Left ventricle myocardium inferior (tissue), 1 donor: ENCODE results near the gene SV2B. TPM values are rescaled to one million over a fixed set of nuclear protein-coding genes. Genes with fewer than 3 reads are reported as not detected.

Experiments used
- DNase-seq: peaks from one replicate; pipeline ENCODE4 v3.0.0-alpha.2; 2020
- H3K27ac ChIP-seq: fragments of 200-600 bp; replicated peaks from 2 replicates; pipeline ENCODE4 v1.8.0; 2021
- H3K27me3 ChIP-seq: fragments of 200-600 bp; 2 replicates; pipeline ENCODE4 v1.8.0; 2021; ENCODE audit warnings: low read depth
- H3K36me3 ChIP-seq: fragments of 200-600 bp; 2 replicates; pipeline ENCODE4 v1.8.0; 2021
- H3K4me1 ChIP-seq: fragments of 200-600 bp; 2 replicates; pipeline ENCODE4 v1.8.0; 2021
- H3K4me3 ChIP-seq: fragments of 200-600 bp; 2 replicates; pipeline ENCODE4 v1.8.0; 2021; ENCODE audit warnings: mild to moderate bottlenecking, moderate library complexity
- H3K9me3 ChIP-seq: fragments of 200-600 bp; replicated peaks from 2 replicates; pipeline ENCODE4 v1.8.0; 2021
- intact Hi-C: fragments of 100-400 bp; cut with micrococcal nuclease; formaldehyde crosslinking; loops from one replicate; pipeline ENCODE4 v1.11.0; 2022
- total RNA-seq: library from RNA; stranded (reverse); fragmentation: NEBNext Ultra II Directional; extraction: Animal tissue kit (Norgen Biotek cat#: 25700); gene quantifications from one replicate; pipeline ENCODE4 v1.2.1, GENCODE V29; 2021
- TF ChIP-seq, protein P1 (sequence below): fragments of 200-600 bp; IDR thresholded peaks from 2 replicates; pipeline ENCODE4 v1.8.0; 2021; ENCODE audit warnings: antibody characterized with exemption, mild to moderate bottlenecking, borderline replicate concordance
- donor health status: DM: no; HTN: yes; CAD: no; lungs with severe emphysema.

Gene SV2B
- total RNA-seq, 1 donor from 2014 or later, result 2.8 TPM

DNA sequence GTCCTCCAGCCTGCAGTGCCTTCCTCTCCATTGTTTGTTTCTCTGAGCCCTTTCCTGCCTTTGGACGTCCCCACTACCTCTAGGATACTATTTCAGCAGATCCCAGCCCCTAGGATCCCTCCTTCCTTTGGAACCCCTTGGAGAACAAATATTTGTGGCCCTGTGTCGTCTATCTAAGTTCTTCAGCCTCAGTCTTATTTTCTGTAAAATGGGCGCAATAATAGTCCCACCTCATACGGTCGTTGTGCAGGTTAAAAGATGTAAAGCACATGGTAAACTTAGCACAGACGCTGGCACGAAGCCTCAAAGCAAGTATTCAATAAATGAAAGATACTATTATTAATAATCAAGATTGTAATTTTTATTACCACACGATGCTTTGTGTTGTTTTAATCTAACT, 122.0 kb downstream of the SV2B start:
- no peaks in the 10 kb centered on the region for H3K36me3 ChIP-seq
- peaks cover 4% of the 10 kb centered on the region for H3K4me1 ChIP-seq
- no peaks in the 10 kb centered on the region for H3K27me3 ChIP-seq
- TF ChIP-seq, protein P1, sequence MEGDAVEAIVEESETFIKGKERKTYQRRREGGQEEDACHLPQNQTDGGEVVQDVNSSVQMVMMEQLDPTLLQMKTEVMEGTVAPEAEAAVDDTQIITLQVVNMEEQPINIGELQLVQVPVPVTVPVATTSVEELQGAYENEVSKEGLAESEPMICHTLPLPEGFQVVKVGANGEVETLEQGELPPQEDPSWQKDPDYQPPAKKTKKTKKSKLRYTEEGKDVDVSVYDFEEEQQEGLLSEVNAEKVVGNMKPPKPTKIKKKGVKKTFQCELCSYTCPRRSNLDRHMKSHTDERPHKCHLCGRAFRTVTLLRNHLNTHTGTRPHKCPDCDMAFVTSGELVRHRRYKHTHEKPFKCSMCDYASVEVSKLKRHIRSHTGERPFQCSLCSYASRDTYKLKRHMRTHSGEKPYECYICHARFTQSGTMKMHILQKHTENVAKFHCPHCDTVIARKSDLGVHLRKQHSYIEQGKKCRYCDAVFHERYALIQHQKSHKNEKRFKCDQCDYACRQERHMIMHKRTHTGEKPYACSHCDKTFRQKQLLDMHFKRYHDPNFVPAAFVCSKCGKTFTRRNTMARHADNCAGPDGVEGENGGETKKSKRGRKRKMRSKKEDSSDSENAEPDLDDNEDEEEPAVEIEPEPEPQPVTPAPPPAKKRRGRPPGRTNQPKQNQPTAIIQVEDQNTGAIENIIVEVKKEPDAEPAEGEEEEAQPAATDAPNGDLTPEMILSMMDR, result no peak
- H3K27ac ChIP-seq, result no peak overlapping the region
- intact Hi-C loops, result loop anchor here (5.0 kb wide), 1 partner anchor 165 kb away; no protein-coding TSS in a partner anchor
- no peak for DNase-seq
- no peak overlapping the region for H3K4me3 ChIP-seq
- no peaks in the 10 kb centered on the region for H3K9me3 ChIP-seq

DNA sequence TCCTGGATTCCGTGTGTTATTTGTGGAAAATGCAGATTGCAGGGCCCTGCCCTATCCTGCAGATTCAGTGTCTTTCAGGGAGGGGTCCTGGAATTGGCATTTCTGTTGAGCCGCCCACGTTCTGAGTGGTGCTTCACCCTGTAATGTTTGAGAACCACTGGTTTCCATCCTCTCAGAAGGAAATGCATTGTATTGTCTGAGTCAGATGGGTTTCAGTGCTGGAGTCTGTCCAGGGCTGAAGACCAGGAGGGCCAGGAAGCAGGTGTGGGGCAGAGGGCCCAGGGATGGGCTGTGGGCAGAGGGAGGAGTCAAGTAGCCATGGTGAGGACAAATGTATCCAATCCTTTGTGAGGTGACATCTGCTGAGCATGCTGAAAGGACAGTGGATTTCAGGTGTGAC, 123.8 kb downstream of the SV2B start:
- Histone ChIP-seq H3K4me1 (peaks cover 5% of the 10 kb centered on the region), H3K27ac (no peak overlapping the region), H3K36me3 (no peaks in the 10 kb centered on the region), H3K4me3 (no peak overlapping the region), H3K9me3 (no peaks in the 10 kb centered on the region), H3K27me3 (no peaks in the 10 kb centered on the region)
- TF ChIP-seq, protein P1, result no peak
- DNase-seq, result no peak
- intact Hi-C loops, result loop anchor here (5.0 kb wide), 1 partner anchor 167 kb away; no protein-coding TSS in a partner anchor

DNA sequence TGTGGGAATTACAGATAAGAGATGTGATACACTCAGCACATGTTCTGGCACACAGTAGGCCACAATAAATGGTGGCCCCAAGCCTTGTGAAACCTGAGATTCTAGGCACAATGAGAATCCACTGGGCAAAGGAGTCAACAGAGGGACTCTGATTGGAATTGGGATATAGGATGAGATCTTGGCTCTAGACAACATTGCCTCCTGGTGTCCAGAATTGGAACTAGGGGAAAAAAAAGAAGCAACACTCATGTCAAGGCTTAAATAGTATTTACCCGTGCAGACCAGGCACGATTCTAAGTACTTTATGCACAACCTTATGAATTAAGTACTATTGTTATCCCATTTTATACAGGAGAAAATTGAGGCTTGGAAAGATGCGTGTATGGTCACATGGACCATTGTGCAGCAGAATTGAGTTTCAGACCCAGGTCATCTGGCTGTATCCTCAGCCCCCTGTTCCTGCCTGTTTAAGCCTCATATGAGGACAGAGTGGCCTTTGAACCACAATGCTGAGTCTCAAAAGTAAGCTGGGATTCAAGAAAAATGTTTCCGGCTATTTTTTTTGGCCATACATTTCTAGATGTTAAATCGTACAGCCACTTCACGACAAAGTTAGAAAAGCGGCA, 124.8 kb downstream of the SV2B start:
- no peak for DNase-seq
- intact Hi-C loops, result loop anchor here (5.0 kb wide), 1 partner anchor 168 kb away; no protein-coding TSS in a partner anchor

DNA sequence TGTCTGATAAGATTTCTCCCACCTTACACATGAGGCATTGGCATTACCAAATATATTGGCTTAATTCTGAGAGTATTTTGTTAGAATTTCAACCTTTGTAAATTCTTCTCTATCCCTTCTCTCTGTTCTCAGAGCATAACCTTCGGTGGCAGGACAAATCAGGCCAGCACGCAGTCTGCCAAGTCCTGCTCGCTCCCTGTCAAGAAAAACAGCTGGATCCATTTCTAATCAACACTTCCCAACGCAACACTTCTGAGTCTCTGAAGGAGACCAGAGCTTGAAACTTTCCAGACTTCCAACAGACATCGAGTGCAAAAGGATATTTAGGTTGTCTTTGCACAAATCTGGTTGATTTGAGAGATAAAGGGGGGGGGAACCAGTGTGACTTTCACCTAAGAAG, 125.7 kb downstream of the SV2B start:
- peaks cover 8% of the 10 kb centered on the region for H3K4me1 ChIP-seq
- no peak overlapping the region for H3K4me3 ChIP-seq
- TF ChIP-seq, protein P1, result no peak
- H3K36me3 ChIP-seq, result no peaks in the 10 kb centered on the region
- DNase-seq, result peak; percentile 30
- no peaks in the 10 kb centered on the region for H3K27me3 ChIP-seq
- H3K27ac ChIP-seq, result no peak overlapping the region
- intact Hi-C loops, result no loop called here
- no peaks in the 10 kb centered on the region for H3K9me3 ChIP-seq

More for the DNA sequence above, 124.8 kb downstream of the SV2B start:
- Histone ChIP-seq H3K27me3 (no peaks in the 10 kb centered on the region), H3K4me1 (peaks cover 8% of the 10 kb centered on the region), H3K27ac (no peak overlapping the region), H3K36me3 (no peaks in the 10 kb centered on the region), H3K4me3 (no peak overlapping the region), H3K9me3 (no peaks in the 10 kb centered on the region)
- TF ChIP-seq, protein P1, result peak; percentile 77

DNA sequence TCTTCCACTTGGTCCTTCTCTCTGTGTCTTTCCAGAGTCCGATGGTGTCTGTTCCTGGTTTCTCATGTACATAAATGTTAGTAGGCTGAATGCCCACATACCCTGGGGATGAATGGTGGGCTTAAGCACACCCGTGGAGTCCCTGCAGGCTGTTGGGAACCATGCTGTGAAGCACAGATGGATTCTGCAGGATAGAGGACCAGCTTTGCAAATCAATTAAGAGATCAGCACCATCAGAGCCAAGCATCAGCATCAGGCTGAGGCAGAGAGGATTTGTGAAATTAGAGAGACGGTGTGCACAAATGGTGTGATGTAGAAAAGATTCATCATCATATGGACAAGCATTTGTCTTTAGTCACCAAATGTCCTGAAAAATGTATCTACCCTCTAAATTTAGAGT, 127.1 kb downstream of the SV2B start:
- TF ChIP-seq, protein P1, result no peak
- intact Hi-C loops, result no loop called here
- no peaks in the 10 kb centered on the region for H3K36me3 ChIP-seq
- no peaks in the 10 kb centered on the region for H3K27me3 ChIP-seq
- no peak for DNase-seq
- no peak overlapping the region for H3K4me3 ChIP-seq
- H3K27ac ChIP-seq, result no peak overlapping the region
- H3K4me1 ChIP-seq, result peaks cover 8% of the 10 kb centered on the region
- no peaks in the 10 kb centered on the region for H3K9me3 ChIP-seq
